ENCODE measurements around the gene PRCP.
A peak's percentile ranks its signal among the peaks of the same experiment; 100 is the strongest.
"Not testable (repeated sequence)": the region's sequence is repeated elsewhere in the genome, so short reads cannot be mapped to it uniquely, and the experiment has no call there.

The PRCP gene

DNA sequence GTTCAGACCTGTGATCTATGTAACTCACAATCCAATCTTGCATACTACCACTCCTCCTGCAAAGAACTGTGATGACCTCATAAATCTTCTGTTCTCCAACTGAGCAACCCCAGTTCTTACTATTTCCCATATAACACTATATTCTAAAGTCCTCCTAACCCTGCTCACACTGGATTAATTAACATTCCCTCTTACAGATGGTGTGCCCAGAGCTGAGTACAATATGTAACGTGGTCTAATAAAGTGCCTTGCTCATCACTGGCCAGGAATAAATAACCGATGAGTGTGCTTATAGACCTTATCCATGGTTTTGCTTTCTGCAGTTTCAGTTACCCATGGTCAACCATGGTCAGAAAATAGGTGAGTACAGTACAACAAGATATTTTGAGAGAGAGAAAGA, 28.6 kb downstream of the PRCP start:
- no peak for DNase-seq
- TF ChIP-seq GATA1 (IDR thresholded peaks at IDR 0.05; ENCODE audit: low read depth, low read length) = no peak
- no peak for TF ChIP-seq POLR2A (IDR thresholded peaks at IDR 0.05; ENCODE audit: low read length)

DNA sequence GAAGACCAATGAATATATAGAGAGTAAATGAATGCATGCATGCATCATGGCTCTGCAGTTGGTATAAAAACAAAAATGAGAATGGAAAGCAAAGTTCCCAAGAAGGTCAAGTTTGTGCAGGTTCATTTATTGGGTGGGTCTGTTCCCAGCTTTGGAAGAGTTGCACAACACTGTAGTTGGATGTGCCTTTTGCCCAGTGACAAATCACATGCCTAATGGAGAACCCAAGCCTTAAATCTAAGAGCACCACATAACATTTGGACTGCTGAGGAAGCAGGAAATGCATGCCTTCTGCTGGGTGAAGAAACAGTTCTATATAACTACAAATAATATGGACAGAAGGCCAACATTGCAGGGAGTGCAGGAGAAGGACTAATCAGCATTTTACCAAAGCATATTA, 30.6 kb downstream of the PRCP start:
- DNase-seq = no peak
- TF ChIP-seq GATA1 (IDR thresholded peaks at IDR 0.05; ENCODE audit: low read depth, low read length) (no peak), POLR2A (IDR thresholded peaks at IDR 0.05; ENCODE audit: low read length) (no peak)

DNA sequence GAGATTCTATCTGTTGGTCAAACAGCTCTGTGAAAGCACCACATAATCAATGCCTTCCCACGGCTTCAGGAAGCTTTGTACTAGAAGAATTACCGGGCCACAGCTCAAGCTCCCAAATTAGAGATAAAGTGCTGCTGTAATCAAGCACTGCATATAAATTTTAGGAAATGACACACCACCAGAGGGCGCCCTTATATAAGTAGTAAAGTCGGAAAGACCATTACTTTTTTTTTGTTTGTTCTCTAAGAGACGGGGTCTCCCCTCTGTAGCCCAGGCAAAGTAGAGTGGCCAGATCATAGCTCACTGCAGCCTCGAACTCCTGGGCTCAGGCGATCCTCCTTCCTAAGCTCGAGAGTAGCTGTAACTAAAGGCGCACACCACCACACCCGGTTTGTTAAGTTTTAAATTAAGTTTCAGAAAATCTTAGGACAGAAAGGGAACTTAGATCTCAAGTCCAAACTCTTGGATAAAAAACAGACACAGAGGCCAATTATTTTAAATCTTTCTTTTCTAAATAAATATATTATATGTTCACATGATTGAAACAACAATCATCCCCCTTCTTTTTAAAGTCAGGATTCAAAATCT, 32.6 kb downstream of the PRCP start:
- DNase-seq = peak; percentile 83 to 90
- TF ChIP-seq GATA1 (IDR thresholded peaks at IDR 0.05; ENCODE audit: low read depth, low read length) (no peak), POLR2A (IDR thresholded peaks at IDR 0.05; ENCODE audit: low read length) (no peak)

DNA sequence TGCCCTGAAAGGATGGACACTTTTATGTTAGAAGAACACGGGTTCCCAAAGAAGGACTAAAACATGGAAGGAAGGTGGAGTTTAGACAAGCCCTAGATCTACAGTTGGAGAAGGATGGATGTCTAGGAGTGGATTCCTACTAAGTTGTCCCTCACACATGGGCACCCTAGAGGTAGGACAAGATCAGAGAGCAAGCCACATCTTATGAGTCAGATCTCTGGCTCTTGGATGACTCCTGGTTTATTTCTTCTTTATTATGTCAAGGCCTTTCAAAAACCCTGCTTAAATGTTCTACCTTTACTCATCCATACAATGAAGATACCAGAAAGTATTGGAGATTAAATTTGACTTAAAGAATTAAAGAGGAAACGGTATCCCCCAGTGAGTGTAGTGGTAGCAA, 34.4 kb downstream of the PRCP start:
- TF ChIP-seq GATA1 (IDR thresholded peaks at IDR 0.05; ENCODE audit: low read depth, low read length) (no peak), POLR2A (IDR thresholded peaks at IDR 0.05; ENCODE audit: low read length) (no peak)
- DNase-seq = no peak

DNA sequence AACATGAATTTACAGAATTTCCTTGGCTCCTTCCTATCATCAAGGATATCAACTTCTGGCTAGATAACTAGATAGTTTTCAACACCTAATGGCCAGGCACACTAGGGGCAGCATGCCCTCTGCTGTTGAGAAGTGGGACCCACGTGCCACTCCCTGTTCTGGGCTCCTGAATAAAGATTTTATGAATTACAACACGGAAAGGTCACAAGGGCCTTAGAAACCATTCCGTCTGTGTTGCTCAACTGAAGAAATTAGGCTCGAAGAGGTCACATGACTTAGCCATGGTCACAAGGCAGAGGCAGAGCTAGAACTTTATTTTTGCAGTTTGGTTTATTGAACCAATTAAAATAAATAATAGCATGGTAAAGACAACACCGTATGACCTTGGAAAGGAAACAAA, 36.0 kb downstream of the PRCP start:
- peak; percentile 55 to 61 for DNase-seq
- TF ChIP-seq POLR2A (IDR thresholded peaks at IDR 0.05; ENCODE audit: low read length) (no peak), GATA1 (IDR thresholded peaks at IDR 0.05; ENCODE audit: low read depth, low read length) (no peak)

DNA sequence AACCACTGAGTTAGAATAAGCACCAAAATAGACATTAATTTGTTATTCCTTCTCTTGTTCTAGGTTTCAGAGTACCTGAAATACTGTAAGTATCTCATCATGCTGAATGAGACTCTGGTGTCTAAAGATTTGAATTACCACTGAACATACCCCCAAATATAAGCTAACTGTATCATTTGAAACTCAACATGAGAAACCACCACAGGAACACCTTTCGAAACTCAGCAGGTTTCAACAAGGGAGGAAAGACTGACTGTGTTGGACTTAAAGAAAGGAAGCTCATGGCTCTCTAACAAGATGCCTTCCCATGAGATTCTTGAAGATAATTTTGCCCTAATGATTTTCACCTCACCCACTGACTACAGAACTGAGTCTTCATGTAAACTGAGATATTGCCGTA, 37.0 kb downstream of the PRCP start:
- TF ChIP-seq POLR2A (IDR thresholded peaks at IDR 0.05; ENCODE audit: low read length) = no peak
- no peak for TF ChIP-seq GATA1 (IDR thresholded peaks at IDR 0.05; ENCODE audit: low read depth, low read length)

DNA sequence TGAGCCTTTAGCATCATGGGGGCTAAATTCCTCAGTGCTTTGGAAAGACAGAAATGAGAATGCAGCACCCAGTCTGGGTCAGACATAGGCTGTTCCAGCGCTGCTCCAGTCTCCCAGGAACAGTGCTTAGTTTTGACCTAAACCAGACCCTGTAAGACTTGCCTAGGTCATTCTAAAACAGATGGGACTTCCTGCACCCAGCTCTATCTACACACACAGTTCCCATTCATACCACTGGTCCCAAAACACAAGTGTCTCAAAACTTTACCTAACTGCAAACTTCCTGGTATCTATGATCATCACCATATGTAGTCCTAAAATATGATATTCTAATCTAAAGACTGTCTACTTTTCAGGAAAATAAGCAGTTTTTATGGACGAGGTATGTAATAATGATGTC, 37.9 kb downstream of the PRCP start:
- DNase-seq = no peak
- TF ChIP-seq POLR2A (IDR thresholded peaks at IDR 0.05; ENCODE audit: low read length) (no peak), GATA1 (IDR thresholded peaks at IDR 0.05; ENCODE audit: low read depth, low read length) (no peak)

More for the DNA sequence above, 37.0 kb downstream of the PRCP start:
- DNase-seq = no peak

DNA sequence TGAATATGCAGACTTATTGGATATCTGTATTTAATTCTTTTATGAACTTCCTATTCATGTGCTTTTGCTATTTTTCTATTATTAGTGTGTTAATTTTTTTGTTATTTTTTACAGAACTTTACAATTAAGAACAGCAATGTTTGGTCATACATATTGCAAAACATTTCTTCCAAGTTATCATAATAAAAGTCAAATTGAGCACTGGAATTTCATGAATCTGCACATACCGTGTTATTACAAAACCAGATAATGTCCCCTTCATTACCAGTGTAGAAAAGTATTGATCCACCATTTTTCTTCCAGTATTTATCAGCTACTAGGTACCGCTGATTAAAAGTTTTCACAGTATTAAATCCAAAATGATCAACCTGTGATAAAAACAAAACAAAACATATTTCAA, 40.5 kb downstream of the PRCP start:
- no peak for TF ChIP-seq POLR2A (IDR thresholded peaks at IDR 0.05; ENCODE audit: low read length)
- no peak for TF ChIP-seq GATA1 (IDR thresholded peaks at IDR 0.05; ENCODE audit: low read depth, low read length)
- DNase-seq = no peak

DNA sequence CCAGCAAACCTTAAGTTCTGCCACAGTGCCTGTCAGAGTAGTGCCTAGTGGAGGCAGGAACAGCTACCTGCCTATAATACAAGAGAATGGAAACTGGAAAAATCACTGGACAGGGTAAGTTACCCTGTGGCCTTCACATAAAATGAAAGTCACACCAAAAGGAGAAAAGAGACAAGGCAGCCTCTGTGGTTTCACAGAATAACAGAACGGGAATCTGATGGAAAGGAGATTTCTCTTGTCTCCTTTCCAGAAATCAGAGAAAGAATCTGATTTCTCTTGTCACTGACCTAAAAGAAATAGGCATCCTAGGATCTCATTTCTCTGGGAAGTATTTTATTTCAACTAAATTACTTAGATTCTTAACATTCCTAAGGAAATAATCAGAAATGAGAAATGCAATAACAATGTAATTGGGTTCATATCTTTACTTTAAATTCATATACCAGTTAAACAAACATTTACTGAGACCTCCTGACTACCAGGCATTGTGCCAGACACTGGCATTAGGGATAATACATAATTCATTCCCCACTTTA, 41.6 kb downstream of the PRCP start:
- DNase-seq = no peak
- no peak for TF ChIP-seq GATA1 (IDR thresholded peaks at IDR 0.05; ENCODE audit: low read depth, low read length)
- no peak for TF ChIP-seq POLR2A (IDR thresholded peaks at IDR 0.05; ENCODE audit: low read length)

DNA sequence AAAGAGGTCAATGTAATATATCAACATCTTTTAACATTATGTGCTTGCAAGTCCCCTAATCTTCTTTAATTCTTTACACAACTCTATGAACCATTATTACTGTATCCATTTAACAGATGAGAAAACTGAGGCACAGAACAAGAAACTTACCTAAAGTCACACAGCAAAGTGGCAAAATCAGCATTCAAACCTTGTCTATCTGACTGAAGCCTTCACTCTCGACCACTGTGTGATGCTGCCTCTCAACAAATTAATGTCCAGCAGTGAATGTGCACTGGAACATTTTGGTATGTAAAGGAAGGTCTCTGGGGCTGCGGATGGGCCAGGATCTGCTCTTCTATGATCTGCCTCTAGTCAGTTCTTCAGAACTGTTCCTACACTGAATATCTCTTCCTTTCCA, 42.1 kb downstream of the PRCP start:
- DNase-seq = no peak
- TF ChIP-seq GATA1 (IDR thresholded peaks at IDR 0.05; ENCODE audit: low read depth, low read length) (no peak), POLR2A (IDR thresholded peaks at IDR 0.05; ENCODE audit: low read length) (no peak)

DNA sequence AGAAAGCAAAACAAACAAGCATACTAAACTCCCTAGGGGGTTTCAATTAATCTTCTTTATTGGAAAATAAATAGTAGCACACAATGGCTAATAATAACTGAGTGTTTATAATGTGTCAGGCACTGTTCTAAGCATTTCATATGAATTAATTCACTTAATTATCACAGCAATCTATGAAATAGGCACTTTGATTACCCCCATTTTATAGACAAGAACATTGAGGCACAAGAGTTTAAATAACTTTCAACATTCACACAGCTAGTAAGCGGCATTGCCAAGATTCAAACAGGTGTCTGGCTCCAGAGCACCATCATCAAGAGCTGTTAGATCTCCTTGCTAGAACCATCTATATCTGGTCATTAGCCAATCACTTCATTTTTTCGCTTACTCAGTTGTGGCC, 43.1 kb downstream of the PRCP start:
- TF ChIP-seq POLR2A (IDR thresholded peaks at IDR 0.05; ENCODE audit: low read length) (no peak), GATA1 (IDR thresholded peaks at IDR 0.05; ENCODE audit: low read depth, low read length) (no peak)

DNA sequence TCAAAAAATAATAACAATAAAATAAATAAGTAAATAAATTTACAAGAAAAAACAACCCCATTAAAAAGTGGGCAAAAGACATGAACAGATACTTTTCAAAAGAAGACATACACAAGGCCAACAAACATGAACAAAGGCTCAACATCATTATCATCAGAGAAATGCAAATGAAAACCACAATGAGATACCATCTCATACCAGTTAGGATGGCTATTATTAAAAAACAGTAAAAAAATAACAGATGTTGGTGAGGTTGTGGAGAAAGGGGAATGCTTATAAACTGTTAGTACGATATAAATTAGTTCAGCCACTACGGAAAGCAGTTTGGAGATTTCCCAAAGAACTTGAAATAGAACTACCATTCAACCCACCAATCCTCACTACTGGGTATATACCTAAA, 44.6 kb downstream of the PRCP start:
- DNase-seq = no peak
- TF ChIP-seq POLR2A (IDR thresholded peaks at IDR 0.05; ENCODE audit: low read length) (no peak), GATA1 (IDR thresholded peaks at IDR 0.05; ENCODE audit: low read depth, low read length) (no peak)

More for the DNA sequence above, 43.1 kb downstream of the PRCP start:
- DNase-seq = no peak

DNA sequence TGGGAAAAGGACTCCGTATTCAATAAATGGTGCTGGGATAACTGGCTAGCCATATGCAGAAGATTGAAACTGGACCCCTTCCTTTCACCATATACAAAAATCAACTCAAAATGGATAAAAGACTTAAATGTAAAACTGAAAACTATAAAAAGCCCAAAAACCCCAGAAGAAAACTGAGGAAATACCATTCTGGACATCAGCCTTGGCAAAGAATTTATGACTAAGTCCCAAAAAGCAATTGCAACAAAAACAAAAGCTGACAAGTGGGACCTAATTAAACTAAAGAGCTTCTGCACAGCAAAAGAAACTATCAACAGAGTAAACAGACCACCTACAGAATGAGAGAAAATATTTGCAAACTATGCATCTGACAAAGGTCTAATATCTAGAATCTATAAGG, 45.3 kb downstream of the PRCP start:
- DNase-seq = not testable (repeated sequence)

DNA sequence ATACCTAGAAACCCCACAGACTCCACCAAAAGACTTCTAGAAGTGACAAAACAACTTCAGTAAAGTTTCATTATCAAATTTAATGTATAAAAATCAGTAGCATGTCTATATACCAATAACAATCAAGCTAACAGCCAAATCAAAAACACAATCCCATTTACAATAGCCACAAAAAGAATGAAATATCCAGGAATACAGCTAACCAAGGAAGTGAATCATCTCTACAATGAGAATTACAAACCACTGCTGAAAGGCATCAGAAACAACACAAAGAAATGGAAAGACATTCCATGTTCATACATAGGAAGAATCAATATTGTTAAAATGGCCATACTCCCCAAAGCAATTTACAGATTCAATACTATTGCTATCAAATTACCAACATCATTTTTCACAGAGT, 46.0 kb downstream of the PRCP start:
- TF ChIP-seq GATA1 (IDR thresholded peaks at IDR 0.05; ENCODE audit: low read depth, low read length) = no peak
- TF ChIP-seq POLR2A (IDR thresholded peaks at IDR 0.05; ENCODE audit: low read length) = no peak
- DNase-seq = no peak

DNA sequence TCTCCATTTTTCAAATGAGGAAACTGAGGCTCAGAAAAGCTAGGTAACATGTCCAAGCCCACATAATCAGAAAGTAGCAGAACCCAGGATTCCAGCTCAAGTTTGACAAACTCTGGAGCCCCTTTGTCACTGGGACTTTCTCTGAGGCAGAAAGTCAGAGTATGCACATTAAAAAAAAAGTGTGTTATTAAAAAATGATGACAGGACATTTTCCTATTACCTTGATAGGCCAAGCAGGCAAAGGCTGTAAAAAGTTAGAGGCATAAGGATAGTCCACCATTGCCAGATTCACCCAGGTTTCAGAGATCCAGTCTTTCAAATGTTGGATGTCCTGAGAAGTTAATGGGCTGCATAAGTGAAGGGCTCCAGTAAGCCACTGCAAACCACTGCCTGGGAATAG, 51.4 kb downstream of the PRCP start:
- TF ChIP-seq GATA1 (IDR thresholded peaks at IDR 0.05; ENCODE audit: low read depth, low read length) = no peak
- TF ChIP-seq POLR2A (IDR thresholded peaks at IDR 0.05; ENCODE audit: low read length) = no peak
- no peak for DNase-seq
